ENCODE measurements around the gene LRRIQ3.

DNA sequence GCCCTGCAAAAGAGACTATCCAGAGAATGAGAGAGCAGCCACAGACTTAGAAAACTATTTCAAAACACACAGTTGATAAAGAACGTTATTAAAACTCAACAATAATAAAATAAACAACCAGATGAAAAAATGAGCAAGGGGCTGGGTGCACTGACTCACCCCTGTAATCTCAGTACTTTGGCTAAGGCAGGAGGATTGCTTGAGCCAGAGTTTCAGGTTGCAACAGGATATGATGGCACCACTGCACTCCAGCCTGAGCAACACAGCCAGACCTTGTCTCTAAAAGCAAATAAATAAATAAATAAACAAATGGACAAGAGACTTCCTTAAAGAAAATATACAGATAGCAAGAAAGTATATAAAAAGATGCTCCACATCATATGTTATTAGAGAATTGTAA is 144.6 kb downstream of the LRRIQ3 start:
- TF ChIP-seq POLR2A (IDR thresholded peaks at IDR 0.05; ENCODE audit: low read depth, low read length) (no peak), CTCF (conservative IDR thresholded peaks at IDR 0.05; ENCODE audit: low read depth, low read length) (no peak), NFE2L2 (IDR thresholded peaks at IDR 0.05; ENCODE audit: low read depth, low read length) (no peak), MXI1 (IDR thresholded peaks at IDR 0.05; ENCODE audit: borderline replicate concordance, low read depth, low read length) (no peak), MAZ (IDR thresholded peaks at IDR 0.05; ENCODE audit: borderline replicate concordance, low read depth, low read length) (no peak), FOS (IDR thresholded peaks at IDR 0.05; ENCODE audit: low read depth, low read length) (no peak), RAD21 (IDR thresholded peaks at IDR 0.05; ENCODE audit: low read length) (no peak), CEBPB (IDR thresholded peaks at IDR 0.05; ENCODE audit: low read depth, low read length) (no peak), SMC3 (IDR thresholded peaks at IDR 0.05; ENCODE audit: low read depth, low read length) (no peak), RFX5 (IDR thresholded peaks at IDR 0.05; ENCODE audit: low read depth, low read length) (no peak), CHD1 (IDR thresholded peaks at IDR 0.05; ENCODE audit: low read depth, low read length) (no peak)
